NOMO-1 (cell line): ENCODE data around the gene ANKRD7.

Experiments
- DNase-seq, 2 experiments: peaks; one replicate each; lab custom pipeline; 2025; ENCODE audit not compliant: unreplicated experiment in 2 of 2; lab: John Stamatoyannopoulos, UW

Gene ANKRD7

GRCh38 chr7:118224521-118224920 lies at the start of gene ANKRD7:
ANKRD7 (plus strand) TSS chr7:118224704; CDS start chr7:118224831, 127 bp downstream.
- DNase-seq = no peak

GRCh38 chr7:118175740-118176139 lies 48.8 kb upstream of the ANKRD7 start:
- no peak for DNase-seq

- DNase-seq = no peak
These were observed 45.3 kb upstream of the ANKRD7 start for GRCh38 chr7:118179191-118179590.

- DNase-seq = no peak
These were observed 41.7 kb upstream of the ANKRD7 start for GRCh38 chr7:118182593-118183427.

GRCh38 chr7:118183428-118183785 lies 41.1 kb upstream of the ANKRD7 start:
- DNase-seq = no peak

GRCh38 chr7:118183786-118184564 lies 40.5 kb upstream of the ANKRD7 start, which contains the start of gene LSM8:
LSM8 (plus strand) TSS chr7:118184164; CDS start chr7:118184224, 60 bp downstream.
- peak; percentile 78 for DNase-seq

GRCh38 chr7:118184565-118184940 lies 40.0 kb upstream of the ANKRD7 start:
- no peak for DNase-seq

GRCh38 chr7:118185163-118185860 lies 39.2 kb upstream of the ANKRD7 start:
- DNase-seq = no peak

GRCh38 chr7:118186501-118186900 lies 38.0 kb upstream of the ANKRD7 start:
- no peak for DNase-seq

- no peak for DNase-seq
These were observed 29.9 kb upstream of the ANKRD7 start for GRCh38 chr7:118194571-118194970.

- DNase-seq = peak in 1 of 2 experiments; percentile 11
These were observed 28.5 kb upstream of the ANKRD7 start for GRCh38 chr7:118195837-118196474.

- DNase-seq = no peak
These were observed 22.4 kb upstream of the ANKRD7 start for GRCh38 chr7:118202061-118202460.

GRCh38 chr7:118214051-118214832 lies 10.3 kb upstream of the ANKRD7 start:
- no peak for DNase-seq

- DNase-seq = no peak
These were observed 9.7 kb upstream of the ANKRD7 start for GRCh38 chr7:118214833-118215182.

- DNase-seq = no peak
These were observed 7.3 kb upstream of the ANKRD7 start for GRCh38 chr7:118217210-118217619.

GRCh38 chr7:118218413-118219156 lies 5.9 kb upstream of the ANKRD7 start:
- DNase-seq = no peak

GRCh38 chr7:118219157-118219512 lies 5.4 kb upstream of the ANKRD7 start:
- no peak for DNase-seq

- no peak for DNase-seq
These were observed 3.9 kb upstream of the ANKRD7 start for GRCh38 chr7:118220583-118220982.

GRCh38 chr7:118222591-118222990 lies 1.9 kb upstream of the ANKRD7 start:
- no peak for DNase-seq
